MCF 10A (cell line): ENCODE results near the gene ZNF566. TPM values are rescaled to one million over a fixed set of nuclear protein-coding genes. Genes with fewer than 3 reads are reported as not detected.

Source experiments
- BruUV-seq: library from RNA; stranded (reverse); fragments of 400-500 nt; replicated peaks from 2 replicates; lab custom pipeline; 2021; lab: Mats Ljungman, UMichigan
- CTCF ChIA-PET: fragments of 300-600 bp; sonication (Branson Sonifier 250); formaldehyde crosslinking; extraction: SDS; loops from one replicate; lab custom pipeline; 2021; ENCODE audit warnings: antibody characterized with exemption, inconsistent platforms; lab: Yijun Ruan, JAX
- POLR2A ChIA-PET: fragments of 300-600, 350-650 bp; sonication (Branson Sonifier 250); formaldehyde crosslinking; extraction: SDS; loops from one replicate; lab custom pipeline; 2020; ENCODE audit warnings: antibody characterized with exemption, inconsistent platforms; lab: Yijun Ruan, JAX
- DNase-seq: peaks from one replicate; pipeline ENCODE4 v3.0.0-alpha.2; 2018; ENCODE audit not compliant: unreplicated experiment
- H3K27ac Mint-ChIP-seq: one replicate; pipeline ENCODE4 v1.8.0; 2022; ENCODE audit warnings: mild to moderate bottlenecking, low read depth, mixed read lengths; ENCODE audit not compliant: unreplicated experiment
- H3K27me3 Mint-ChIP-seq: one replicate; pipeline ENCODE4 v1.8.0; 2022; ENCODE audit warnings: mixed read lengths; ENCODE audit not compliant: insufficient read depth, unreplicated experiment
- H3K36me3 Mint-ChIP-seq: one replicate; pipeline ENCODE4 v1.8.0; 2022; ENCODE audit warnings: mild to moderate bottlenecking, moderate library complexity, mixed read lengths; ENCODE audit not compliant: insufficient read depth, unreplicated experiment
- H3K4me1 Mint-ChIP-seq: one replicate; pipeline ENCODE4 v1.8.0; 2022; ENCODE audit warnings: mixed read lengths; ENCODE audit not compliant: insufficient read depth, unreplicated experiment
- H3K4me3 Mint-ChIP-seq: one replicate; pipeline ENCODE4 v1.8.0; 2022; ENCODE audit warnings: mild to moderate bottlenecking, moderate library complexity, mixed read lengths; ENCODE audit not compliant: unreplicated experiment
- H3K9me3 Mint-ChIP-seq: one replicate; pipeline ENCODE4 v1.8.0; 2022; ENCODE audit warnings: mixed read lengths; ENCODE audit not compliant: unreplicated experiment
- intact Hi-C: fragments of 100-400 bp; cut with micrococcal nuclease; formaldehyde crosslinking; loops from 2 replicates; pipeline ENCODE4 v1.14.1; 2022
- total RNA-seq: library from RNA; stranded (reverse); gene quantifications from 2 replicates; pipeline ENCODE4 v1.2.3, GENCODE V29; 2022
- TF ChIP-seq, protein P1 (sequence below): fragments of 200-600 bp; IDR thresholded peaks from one replicate; pipeline ENCODE4 v1.8.0; 2022; ENCODE audit warnings: antibody characterized with exemption, mild to moderate bottlenecking; ENCODE audit not compliant: unreplicated experiment

Gene ZNF566
- total RNA-seq, 1 experiment from 2014 or later, result 6.6 TPM

DNA sequence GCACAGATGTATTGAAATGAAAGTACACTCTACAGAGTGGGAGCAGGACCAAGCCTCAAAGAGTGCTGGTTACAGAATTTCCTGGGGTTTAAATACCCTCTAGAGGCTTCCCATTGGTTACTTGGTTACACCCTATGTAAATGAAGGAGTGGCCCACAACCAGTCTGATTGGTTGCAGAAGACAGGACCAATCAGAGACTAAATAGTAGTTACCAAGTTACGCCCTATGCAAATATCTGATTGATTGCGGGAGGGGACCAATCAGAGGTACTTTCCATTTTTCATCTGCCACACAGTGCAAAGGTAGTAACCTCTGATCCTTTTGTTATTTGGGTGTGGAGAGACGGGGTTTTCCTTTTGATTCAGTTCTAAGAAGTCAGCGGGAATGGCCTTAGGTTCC lies 65.4 kb downstream of the ZNF566 start:
- CTCF ChIA-PET, result no interaction called here
- Mint-ChIP-seq H3K36me3 (no peaks in the 10 kb centered on the region), H3K4me1 (no peaks in the 10 kb centered on the region), H3K27ac (no peak overlapping the region), H3K4me3 (no peak overlapping the region), H3K27me3 (no peaks in the 10 kb centered on the region), H3K9me3 (peaks cover 16% of the 10 kb centered on the region)
- POLR2A ChIA-PET, result no interaction called here
- no TSS peak for BruUV-seq
- TF ChIP-seq, protein P1, sequence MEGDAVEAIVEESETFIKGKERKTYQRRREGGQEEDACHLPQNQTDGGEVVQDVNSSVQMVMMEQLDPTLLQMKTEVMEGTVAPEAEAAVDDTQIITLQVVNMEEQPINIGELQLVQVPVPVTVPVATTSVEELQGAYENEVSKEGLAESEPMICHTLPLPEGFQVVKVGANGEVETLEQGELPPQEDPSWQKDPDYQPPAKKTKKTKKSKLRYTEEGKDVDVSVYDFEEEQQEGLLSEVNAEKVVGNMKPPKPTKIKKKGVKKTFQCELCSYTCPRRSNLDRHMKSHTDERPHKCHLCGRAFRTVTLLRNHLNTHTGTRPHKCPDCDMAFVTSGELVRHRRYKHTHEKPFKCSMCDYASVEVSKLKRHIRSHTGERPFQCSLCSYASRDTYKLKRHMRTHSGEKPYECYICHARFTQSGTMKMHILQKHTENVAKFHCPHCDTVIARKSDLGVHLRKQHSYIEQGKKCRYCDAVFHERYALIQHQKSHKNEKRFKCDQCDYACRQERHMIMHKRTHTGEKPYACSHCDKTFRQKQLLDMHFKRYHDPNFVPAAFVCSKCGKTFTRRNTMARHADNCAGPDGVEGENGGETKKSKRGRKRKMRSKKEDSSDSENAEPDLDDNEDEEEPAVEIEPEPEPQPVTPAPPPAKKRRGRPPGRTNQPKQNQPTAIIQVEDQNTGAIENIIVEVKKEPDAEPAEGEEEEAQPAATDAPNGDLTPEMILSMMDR, result no peak
- intact Hi-C loops, result no loop called here
- no peak for DNase-seq

- intact Hi-C loops, result no loop called here
- no peaks in the 10 kb centered on the region for H3K4me1 Mint-ChIP-seq
- ChIA-PET CTCF (no interaction called here), POLR2A (interaction anchor here (0.6 kb wide), 1 partner anchor 64 kb away, joined by 3 read pairs; no protein-coding TSS in a partner anchor)
- H3K9me3 Mint-ChIP-seq, result peaks cover 12% of the 10 kb centered on the region
- DNase-seq, result no peak
- H3K27me3 Mint-ChIP-seq, result no peaks in the 10 kb centered on the region
- no peak overlapping the region for H3K27ac Mint-ChIP-seq
- BruUV-seq, result no TSS peak
- no peak overlapping the region for H3K4me3 Mint-ChIP-seq
- H3K36me3 Mint-ChIP-seq, result no peaks in the 10 kb centered on the region
- TF ChIP-seq, protein P1, result no peak
Measured at GRCh38 chr19:36421749-36422481, 67.4 kb downstream of the ZNF566 start.

- CTCF ChIA-PET, result no interaction called here
- peaks cover 7% of the 10 kb centered on the region for H3K9me3 Mint-ChIP-seq
- no TSS peak for BruUV-seq
- H3K27ac Mint-ChIP-seq, result no peak overlapping the region
- H3K4me1 Mint-ChIP-seq, result no peaks in the 10 kb centered on the region
- TF ChIP-seq, protein P1, result no peak
- H3K27me3 Mint-ChIP-seq, result no peaks in the 10 kb centered on the region
- H3K36me3 Mint-ChIP-seq, result no peaks in the 10 kb centered on the region
- POLR2A ChIA-PET, result no interaction called here
- intact Hi-C loops, result no loop called here
- no peak for DNase-seq
- H3K4me3 Mint-ChIP-seq, result no peak overlapping the region
Measured at GRCh38 chr19:36420961-36421748, 68.2 kb downstream of the ZNF566 start.

DNA sequence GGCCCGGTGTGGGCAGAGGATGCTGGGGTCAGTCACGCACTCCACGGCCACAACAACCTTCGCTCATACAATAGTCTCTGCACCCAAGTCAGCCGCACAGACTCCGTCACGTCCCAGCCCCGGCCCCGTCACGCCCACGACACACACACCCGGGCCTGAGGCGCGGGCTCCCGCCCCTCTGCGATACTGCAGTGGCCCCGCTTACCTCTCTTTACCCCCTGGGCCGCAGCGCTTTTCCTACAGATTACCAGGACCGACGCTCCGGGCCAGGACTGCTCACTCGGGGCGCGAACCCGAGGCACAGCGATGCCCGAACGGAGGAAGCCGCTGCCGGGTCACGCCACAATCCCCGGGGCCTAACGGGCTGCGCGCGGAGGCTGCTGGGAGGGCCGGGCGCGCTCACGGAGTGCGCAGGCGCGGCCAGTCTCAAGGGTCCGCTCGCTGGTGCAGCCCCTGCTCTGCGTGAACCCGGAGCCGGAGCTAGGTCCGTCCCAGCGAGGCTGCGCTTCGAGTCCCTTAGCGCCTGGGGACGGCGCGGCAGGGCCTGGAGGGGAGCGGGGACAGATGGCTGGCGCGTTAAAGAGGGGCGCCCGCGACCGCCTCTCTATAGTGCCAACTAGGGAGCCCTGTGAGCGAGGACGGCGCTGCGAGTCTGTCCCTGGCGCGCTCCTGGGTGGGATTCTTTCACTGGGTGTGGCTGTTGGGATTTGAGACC lies 70.9 kb downstream of the ZNF566 start, which contains the start of gene ZFP82:
Gene ZFP82 (minus strand): TSS at position 358 of the 715 bp plus-strand sequence. CDS start 8,855 bp downstream, outside the sequence.
- Mint-ChIP-seq H3K27ac (no peak within 1 kb of the TSS), H3K4me3 (peak within 1 kb of the TSS; percentile 58), H3K36me3 (no peaks in the 10 kb centered on the region), H3K9me3 (no peaks in the 10 kb centered on the region), H3K27me3 (no peaks in the 10 kb centered on the region), H3K4me1 (no peaks in the 10 kb centered on the region)
- CTCF ChIA-PET, result no interaction called here
- DNase-seq, result no peak
- TF ChIP-seq, protein P1, result no peak
- POLR2A ChIA-PET, result interaction anchor here (0.6 to 1.5 kb wide), 3 partner anchors 88 to 421 kb away, joined by 3 read pairs; no protein-coding TSS in a partner anchor
- no TSS peak for BruUV-seq
- intact Hi-C loops, result no loop called here
